Stimulated activated CD8-positive, alpha-beta memory T cell treated with anti-CD3 and anti-CD28 coated beads, Interleukin-7, amount 100 ng/mL, for 1 hour (primary cell): ENCODE results near the gene C1QBP.
"Not testable (repeated sequence)": the region's sequence is repeated elsewhere in the genome, so short reads cannot be mapped to it uniquely, and the experiment has no call there.

ENCODE experiments used
- DNase-seq, 2 donors: peaks; one replicate each; pipeline ENCODE4 v3.0.0-alpha.2; 2020; ENCODE audit warnings: low read depth in 2 of 2

The C1QBP gene

GRCh38 chr17:5431949-5432556 lies 6.9 kb downstream of the C1QBP start:
- DNase-seq = no peak

GRCh38 chr17:5431234-5431633 lies 7.7 kb downstream of the C1QBP start:
- DNase-seq = not testable (repeated sequence)

- DNase-seq = no peak
Observed at GRCh38 chr17:5430413-5430999, 8.4 kb downstream of the C1QBP start.

GRCh38 chr17:5429191-5429887 lies 9.6 kb downstream of the C1QBP start:
- DNase-seq = no peak

GRCh38 chr17:5425826-5426225 lies 13.1 kb downstream of the C1QBP start:
- no peak for DNase-seq

- DNase-seq = no peak
Observed at GRCh38 chr17:5424909-5425308, 14.0 kb downstream of the C1QBP start.

GRCh38 chr17:5422505-5422904 lies 16.4 kb downstream of the C1QBP start:
- no peak for DNase-seq

GRCh38 chr17:5419959-5420653 lies 18.8 kb downstream of the C1QBP start, which contains the start of gene RPAIN:
Gene RPAIN (plus strand): TSS chr17:5420182. CDS start chr17:5420211, 29 bp downstream.
- DNase-seq = peak; percentile 66 to 75

GRCh38 chr17:5419356-5419958 lies 19.5 kb downstream of the C1QBP start, which contains the start of gene NUP88:
Gene NUP88 (minus strand): TSS chr17:5419662. CDS start chr17:5419650, 12 bp downstream.
- DNase-seq = peak; percentile 88 to 89

- peak; percentile 10 to 34 for DNase-seq
Observed at GRCh38 chr17:5418858-5419355, 20.0 kb downstream of the C1QBP start.

- DNase-seq = no peak
Observed at GRCh38 chr17:5416901-5417300, 22.1 kb downstream of the C1QBP start.

- DNase-seq = no peak
Observed at GRCh38 chr17:5413682-5414081, 25.3 kb downstream of the C1QBP start.

GRCh38 chr17:5410594-5411272 lies 28.2 kb downstream of the C1QBP start:
- DNase-seq = no peak

GRCh38 chr17:5408186-5408585 lies 30.8 kb downstream of the C1QBP start:
- DNase-seq = no peak

GRCh38 chr17:5405400-5405799 lies 33.6 kb downstream of the C1QBP start:
- no peak for DNase-seq

GRCh38 chr17:5399767-5400166 lies 39.2 kb downstream of the C1QBP start:
- DNase-seq = no peak

- DNase-seq = no peak
Observed at GRCh38 chr17:5396612-5397011, 42.3 kb downstream of the C1QBP start.

GRCh38 chr17:5391678-5392077 lies 47.3 kb downstream of the C1QBP start:
- DNase-seq = no peak
